CD8-positive, alpha-beta memory T cell (primary cell): Measurements from ENCODE around the gene S100A14. TPM values are rescaled to one million over a fixed set of nuclear protein-coding genes. Genes with fewer than 3 reads are reported as not detected.

Experiments
- CTCF ChIA-PET: fragments of 350-600 bp; sonication (Branson Sonifier 250); formaldehyde crosslinking; loops from one replicate; lab custom pipeline; 2021; ENCODE audit warnings: antibody characterized with exemption; lab: Charles Lee
- POLR2A ChIA-PET: fragments of 350-600 bp; sonication (Branson Sonifier 250); formaldehyde crosslinking; loops from one replicate; lab custom pipeline; 2021; ENCODE audit warnings: antibody characterized with exemption; lab: Charles Lee
- DNase-seq, 5 donors: peaks; one replicate each; pipeline versions ENCODE4 v3.0.0 to v3.0.0-alpha.2; 2020 to 2022; ENCODE audit warnings: mixed read lengths in 1 of 5
- H3K27ac ChIP-seq: one replicate; pipeline ENCODE4 v1.7.0; 2013; ENCODE audit warnings: low read depth, mild to moderate bottlenecking, low read length, moderate library complexity
- H3K27me3 ChIP-seq: 2 replicates; pipeline ENCODE4 v1.7.0; 2013; ENCODE audit warnings: low read length, mild to moderate bottlenecking; ENCODE audit not compliant: insufficient read depth, poor library complexity, severe bottlenecking
- H3K36me3 ChIP-seq: 2 replicates; pipeline ENCODE4 v1.7.0; 2013; ENCODE audit warnings: mild to moderate bottlenecking, low read length, moderate library complexity; ENCODE audit not compliant: insufficient read depth
- H3K4me1 ChIP-seq: 2 replicates; pipeline ENCODE4 v1.7.0; 2013; ENCODE audit warnings: mild to moderate bottlenecking, low read length, moderate library complexity; ENCODE audit not compliant: insufficient read depth
- H3K4me3 ChIP-seq: 2 replicates; pipeline ENCODE4 v1.7.0; 2013; ENCODE audit warnings: mild to moderate bottlenecking, low read length
- H3K9me3 ChIP-seq: 2 replicates; pipeline ENCODE4 v1.7.0; 2013; ENCODE audit warnings: mild to moderate bottlenecking, low read length
- H3K27ac Mint-ChIP-seq, 8 donors: one replicate each; pipeline ENCODE4 v1.8.0; 2020 to 2021; ENCODE audit warnings: mixed read lengths in 8 of 8, mild to moderate bottlenecking in 6 of 8, inconsistent platforms in 3 of 8, moderate library complexity in 3 of 8
- H3K27me3 Mint-ChIP-seq, 2 donors: one replicate each; pipeline ENCODE4 v1.8.0; 2020 to 2021; ENCODE audit warnings: mixed read lengths in 2 of 2, mild to moderate bottlenecking in 1 of 2, moderate library complexity in 1 of 2
- H3K36me3 Mint-ChIP-seq, 3 donors: one replicate each; pipeline ENCODE4 v1.8.0; 2020 to 2021; ENCODE audit warnings: mixed read lengths in 3 of 3, inconsistent platforms in 1 of 3, mild to moderate bottlenecking in 1 of 3
- H3K4me1 Mint-ChIP-seq, 3 donors: one replicate each; pipeline ENCODE4 v1.8.0; 2020 to 2021; ENCODE audit warnings: mixed read lengths in 3 of 3, inconsistent platforms in 1 of 3, mild to moderate bottlenecking in 1 of 3
- H3K4me3 Mint-ChIP-seq, 7 donors: one replicate each; pipeline ENCODE4 v1.8.0; 2020 to 2021; ENCODE audit warnings: mixed read lengths in 7 of 7, mild to moderate bottlenecking in 6 of 7, moderate library complexity in 4 of 7, inconsistent platforms in 2 of 7
- H3K9me3 Mint-ChIP-seq, 5 donors: one replicate each; pipeline ENCODE4 v1.8.0; 2020 to 2022; ENCODE audit warnings: mixed read lengths in 5 of 5, mild to moderate bottlenecking in 3 of 5, moderate library complexity in 2 of 5, inconsistent platforms in 1 of 5
- polyA plus RNA-seq: library from polyadenylated mRNA; unstranded; fragments of 300-500 nt; fragmentation: Illumina TruSeq; gene quantifications from one replicate; pipeline ENCODE4 v1.2.3, GENCODE V29; 2021
- total RNA-seq, 2 experiments: library from RNA; stranded (reverse); gene quantifications; one replicate each; pipeline ENCODE4 v1.2.3, GENCODE V29; 2021

The S100A14 gene
- total and polyA plus RNA-seq, 3 experiments from 2014 or later: not detected

GRCh38 chr1:153630384-153630783, 14.3 kb upstream of the S100A14 start:
- DNase-seq: no peak
- Histone ChIP-seq H3K27ac (no peak overlapping the region), H3K9me3 (no peaks in the 10 kb centered on the region), H3K36me3 (no peaks in the 10 kb centered on the region), H3K4me1 (peaks cover 3% of the 10 kb centered on the region), H3K4me3 (no peak overlapping the region), H3K27me3 (no peaks in the 10 kb centered on the region)
- ChIA-PET CTCF (no interaction called here), POLR2A (no interaction called here)
- Mint-ChIP-seq H3K4me3 (no peak overlapping the region), H3K4me1 (peaks cover 14 to 19% (median 19%) of the 10 kb centered on the region in 3 donors), H3K9me3 (no peaks in the 10 kb centered on the region), H3K27ac (no peak overlapping the region), H3K36me3 (peaks cover 0 to 9% (median 0%) of the 10 kb centered on the region in 3 donors), H3K27me3 (peaks cover 0 to 10% of the 10 kb centered on the region in 2 donors)

- H3K27me3 ChIP-seq: no peaks in the 10 kb centered on the region
- ChIA-PET CTCF (no interaction called here), POLR2A (no interaction called here)
- peaks cover 0 to 10% of the 10 kb centered on the region in 2 donors for H3K27me3 Mint-ChIP-seq
- no peaks in the 10 kb centered on the region for H3K36me3 ChIP-seq
- H3K4me1 ChIP-seq: no peaks in the 10 kb centered on the region
- H3K36me3 Mint-ChIP-seq: peaks cover 0 to 7% (median 0%) of the 10 kb centered on the region in 3 donors
- peaks cover 13 to 16% (median 15%) of the 10 kb centered on the region in 3 donors for H3K4me1 Mint-ChIP-seq
- H3K9me3 Mint-ChIP-seq: no peaks in the 10 kb centered on the region
- DNase-seq: no peak
- H3K27ac ChIP-seq: no peak overlapping the region
- no peak overlapping the region for H3K4me3 ChIP-seq
- H3K27ac Mint-ChIP-seq: no peak overlapping the region
- H3K9me3 ChIP-seq: no peaks in the 10 kb centered on the region
- H3K4me3 Mint-ChIP-seq: no peak overlapping the region
Observed at GRCh38 chr1:153629971-153630370, 13.8 kb upstream of the S100A14 start.

- POLR2A ChIA-PET: interaction anchor here (0.6 kb wide), 1 partner anchor 19 kb away, joined by 3 read pairs; no protein-coding TSS in a partner anchor
- H3K36me3 Mint-ChIP-seq: peaks cover 0 to 4% (median 0%) of the 10 kb centered on the region in 3 donors
- H3K27ac Mint-ChIP-seq: peak overlapping the region in 1 of 8 donors; percentile 87
Observed at GRCh38 chr1:153629343-153629665, 13.2 kb upstream of the S100A14 start.

GRCh38 chr1:153628638-153629342, 12.7 kb upstream of the S100A14 start:
- H3K27me3 ChIP-seq: no peaks in the 10 kb centered on the region
- H3K27me3 Mint-ChIP-seq: peaks cover 0 to 10% of the 10 kb centered on the region in 2 donors
- POLR2A ChIA-PET: interaction anchor here (0.6 kb wide), 1 partner anchor 20 kb away, joined by 3 read pairs; no protein-coding TSS in a partner anchor
- no peak for DNase-seq
- H3K9me3 Mint-ChIP-seq: no peaks in the 10 kb centered on the region
- H3K27ac Mint-ChIP-seq: peak overlapping the region in 2 of 8 donors; percentile 29 to 87
- no peak overlapping the region for H3K4me3 ChIP-seq
- CTCF ChIA-PET: no interaction called here
- H3K4me3 Mint-ChIP-seq: no peak overlapping the region
- H3K36me3 ChIP-seq: no peaks in the 10 kb centered on the region
- peaks cover 8 to 13% (median 8%) of the 10 kb centered on the region in 3 donors for H3K4me1 Mint-ChIP-seq
- H3K4me1 ChIP-seq: no peaks in the 10 kb centered on the region
- peaks cover 0 to under 1% (median 0%) of the 10 kb centered on the region in 3 donors for H3K36me3 Mint-ChIP-seq
- no peaks in the 10 kb centered on the region for H3K9me3 ChIP-seq
- peak overlapping the region; percentile 24 for H3K27ac ChIP-seq

More at GRCh38 chr1:153629343-153629665, 13.2 kb upstream of the S100A14 start:
- Histone ChIP-seq H3K4me1 (no peaks in the 10 kb centered on the region), H3K9me3 (no peaks in the 10 kb centered on the region), H3K36me3 (no peaks in the 10 kb centered on the region), H3K27me3 (no peaks in the 10 kb centered on the region), H3K27ac (no peak overlapping the region), H3K4me3 (no peak overlapping the region)
- Mint-ChIP-seq H3K4me1 (peaks cover 10 to 14% (median 11%) of the 10 kb centered on the region in 3 donors), H3K27me3 (peaks cover 0 to 10% of the 10 kb centered on the region in 2 donors), H3K9me3 (no peaks in the 10 kb centered on the region), H3K4me3 (no peak overlapping the region)
- CTCF ChIA-PET: no interaction called here
- no peak for DNase-seq

GRCh38 chr1:153627715-153628626, 11.8 kb upstream of the S100A14 start, which contains the start of gene S100A1:
TSS of gene S100A1 (plus strand) at chr1:153628434. CDS start at chr1:153630522, 2,088 bp downstream.
- Histone ChIP-seq H3K36me3 (no peaks in the 10 kb centered on the region), H3K4me3 (no peak within 1 kb of the TSS), H3K27ac (peak within 1 kb of the TSS; percentile 68), H3K27me3 (no peaks in the 10 kb centered on the region), H3K4me1 (no peaks in the 10 kb centered on the region), H3K9me3 (no peaks in the 10 kb centered on the region)
- H3K27me3 Mint-ChIP-seq: peaks cover 0 to 10% of the 10 kb centered on the region in 2 donors
- CTCF ChIA-PET: no interaction called here
- peak within 1 kb of the TSS in 2 of 8 donors; percentile 29 to 87 for H3K27ac Mint-ChIP-seq
- H3K9me3 Mint-ChIP-seq: no peaks in the 10 kb centered on the region
- no peaks in the 10 kb centered on the region for H3K36me3 Mint-ChIP-seq
- DNase-seq: peak in 1 of 5 donors; percentile 28
- POLR2A ChIA-PET: no interaction called here
- H3K4me3 Mint-ChIP-seq: no peak within 1 kb of the TSS
- H3K4me1 Mint-ChIP-seq: peaks cover 0 to 5% (median 0%) of the 10 kb centered on the region in 3 donors

- Mint-ChIP-seq H3K27me3 (peaks cover 0 to 10% of the 10 kb centered on the region in 2 donors), H3K9me3 (no peaks in the 10 kb centered on the region), H3K4me3 (no peak within 1 kb of the TSS), H3K36me3 (no peaks in the 10 kb centered on the region), H3K4me1 (no peaks in the 10 kb centered on the region), H3K27ac (peak within 1 kb of the TSS in 1 of 8 donors; percentile 36)
- ChIA-PET CTCF (no interaction called here), POLR2A (no interaction called here)
- DNase-seq: no peak
- H3K4me1 ChIP-seq: no peaks in the 10 kb centered on the region
- H3K4me3 ChIP-seq: no peak within 1 kb of the TSS
- no peaks in the 10 kb centered on the region for H3K36me3 ChIP-seq
- H3K9me3 ChIP-seq: no peaks in the 10 kb centered on the region
- H3K27me3 ChIP-seq: no peaks in the 10 kb centered on the region
- H3K27ac ChIP-seq: peak within 1 kb of the TSS; percentile 68
Observed at GRCh38 chr1:153626904-153627714, 11.0 kb upstream of the S100A14 start, which contains the start of gene S100A13. TSS of gene S100A13 (minus strand) at chr1:153627505. CDS start at chr1:153626472, 1,033 bp downstream.

- no peak for DNase-seq
- peaks cover 0 to 10% of the 10 kb centered on the region in 2 donors for H3K27me3 Mint-ChIP-seq
- no peaks in the 10 kb centered on the region for H3K9me3 ChIP-seq
- H3K27ac Mint-ChIP-seq: peak overlapping the region in 1 of 8 donors; percentile 36
- H3K36me3 Mint-ChIP-seq: no peaks in the 10 kb centered on the region
- no peaks in the 10 kb centered on the region for H3K4me1 Mint-ChIP-seq
- POLR2A ChIA-PET: no interaction called here
- H3K9me3 Mint-ChIP-seq: no peaks in the 10 kb centered on the region
- no peak overlapping the region for H3K4me3 ChIP-seq
- no peak overlapping the region for H3K4me3 Mint-ChIP-seq
- peak overlapping the region; percentile 68 for H3K27ac ChIP-seq
- no peaks in the 10 kb centered on the region for H3K27me3 ChIP-seq
- H3K4me1 ChIP-seq: no peaks in the 10 kb centered on the region
- H3K36me3 ChIP-seq: no peaks in the 10 kb centered on the region
- CTCF ChIA-PET: no interaction called here
Observed at GRCh38 chr1:153626477-153626903, 10.4 kb upstream of the S100A14 start.
